Uterus (tissue), 2 donors: ENCODE data around the gene CDH4.

ENCODE experiments used
- CTCF ChIP-seq, 4 experiments: fragments of 200-600 bp in 2 of 4; fragments of 450-650 bp in 2 of 4; sonication (generic) in 2 of 4; IDR thresholded peaks; one replicate each; pipeline ENCODE4 v1.5.1; 2016 to 2019; ENCODE audit warnings: antibody characterized with exemption in 4 of 4, mild to moderate bottlenecking in 2 of 4, moderate library complexity in 1 of 4
- POLR2A ChIP-seq, 2 donors: fragments of 450-650 bp; IDR thresholded peaks; one replicate each; pipeline ENCODE4 v1.6.1; 2016; ENCODE audit warnings: antibody characterized with exemption in 2 of 2, mild to moderate bottlenecking in 1 of 2, moderate library complexity in 1 of 2

- TF ChIP-seq CTCF (IDR thresholded peaks at IDR 0.05) (no peak), POLR2A (IDR thresholded peaks at IDR 0.05) (no peak)
Observed at GRCh38 chr20:61426352-61426751, 174.3 kb downstream of the CDH4 start.
